Measurements from ENCODE around the gene KMT2D. TPM values are rescaled to one million over a fixed set of nuclear protein-coding genes. Genes with fewer than 3 reads are reported as not detected.

KMT2D gene
- total RNA-seq, 4 donors from 2014 or later: 36.0 to 99.0 (median 71.3) TPM

- no peak overlapping the region for H3K27ac ChIP-seq
- H3K4me3 ChIP-seq: peak overlapping the region in 2 of 4 donors; percentile 28 to 29
- no peaks in the 10 kb centered on the region for H3K9me3 ChIP-seq
- in situ Hi-C loops (cut with MboI; ENCODE audit: low sequenced_read_pairs in 4 of 4): loop anchor here in 1 of 4 donors (25.0 kb wide), 1 partner anchor 146 kb away; no protein-coding TSS in a partner anchor
- H3K27me3 ChIP-seq: peaks cover 57 to 63% (median 60%) of the 10 kb centered on the region in 3 donors
- TF ChIP-seq CTCF (IDR thresholded peaks at IDR 0.05 in 4 of 5, conservative IDR thresholded peaks at IDR 0.05 in 1 of 5) (no peak), POLR2A (IDR thresholded peaks at IDR 0.05) (no peak)
- intact Hi-C loops (cut with DNase I; ENCODE audit: low total_unique reads): no loop called here
- ATAC-seq: no peak
- DNase-seq: no peak
- H3K4me1 ChIP-seq: peaks cover 25 to 31% of the 10 kb centered on the region in 2 donors
- H3K36me3 ChIP-seq: no peaks in the 10 kb centered on the region
Observed at GRCh38 chr12:49091056-49091835, 30.7 kb upstream of the KMT2D start.

GRCh38 chr12:49089821-49090773 lies 29.5 kb upstream of the KMT2D start:
- ATAC-seq (no peak), DNase-seq (no peak)
- in situ Hi-C loops (cut with MboI; ENCODE audit: low sequenced_read_pairs in 4 of 4) (loop anchor here in 3 of 4 donors (5.0 to 25.0 kb wide), 3 partner anchors 32 to 147 kb away; no protein-coding TSS in a partner anchor), intact Hi-C loops (cut with DNase I; ENCODE audit: low total_unique reads) (no loop called here)
- H3K4me1 ChIP-seq: peaks cover 24 to 31% of the 10 kb centered on the region in 2 donors
- no peaks in the 10 kb centered on the region for H3K9me3 ChIP-seq
- TF ChIP-seq POLR2A (IDR thresholded peaks at IDR 0.05) (no peak), CTCF (IDR thresholded peaks at IDR 0.05 in 4 of 5, conservative IDR thresholded peaks at IDR 0.05 in 1 of 5) (no peak)
- H3K4me3 ChIP-seq: peak overlapping the region; percentile 34 to 59 (median 40)
- H3K27ac ChIP-seq: no peak overlapping the region
- H3K27me3 ChIP-seq: peaks cover 57 to 62% (median 60%) of the 10 kb centered on the region in 3 donors
- no peaks in the 10 kb centered on the region for H3K36me3 ChIP-seq

- intact Hi-C loops (cut with DNase I; ENCODE audit: low total_unique reads): loop anchor here (1.0 kb wide), 3 partner anchors 32 to 146 kb away; no protein-coding TSS in a partner anchor
- DNase-seq (no peak), ATAC-seq (no peak)
- H3K4me1 ChIP-seq: peaks cover 12 to 24% of the 10 kb centered on the region in 2 donors
- no peak overlapping the region for H3K4me3 ChIP-seq
- no peaks in the 10 kb centered on the region for H3K36me3 ChIP-seq
- in situ Hi-C loops (cut with MboI; ENCODE audit: low sequenced_read_pairs in 4 of 4): loop anchor here in 3 of 4 donors (5.0 to 25.0 kb wide), 3 partner anchors 33 to 148 kb away; no protein-coding TSS in a partner anchor
- TF ChIP-seq POLR2A (IDR thresholded peaks at IDR 0.05): no peak
- no peak for TF ChIP-seq CTCF (IDR thresholded peaks at IDR 0.05 in 4 of 5, conservative IDR thresholded peaks at IDR 0.05 in 1 of 5)
- no peak overlapping the region for H3K27ac ChIP-seq
- H3K27me3 ChIP-seq: peaks cover 48 to 51% (median 50%) of the 10 kb centered on the region in 3 donors
- H3K9me3 ChIP-seq: no peaks in the 10 kb centered on the region
Observed at GRCh38 chr12:49088932-49089330, 28.3 kb upstream of the KMT2D start.

- Histone ChIP-seq H3K27me3 (peaks cover 42 to 45% (median 45%) of the 10 kb centered on the region in 3 donors), H3K36me3 (no peaks in the 10 kb centered on the region), H3K4me3 (peak overlapping the region in 2 of 4 donors; percentile 20 to 40), H3K4me1 (peaks cover 8 to 22% of the 10 kb centered on the region in 2 donors), H3K9me3 (no peaks in the 10 kb centered on the region), H3K27ac (no peak overlapping the region)
- in situ Hi-C loops (cut with MboI; ENCODE audit: low sequenced_read_pairs in 4 of 4) (loop anchor here in 3 of 4 donors (5.0 to 25.0 kb wide), 3 partner anchors 34 to 149 kb away; no protein-coding TSS in a partner anchor), intact Hi-C loops (cut with DNase I; ENCODE audit: low total_unique reads) (loop anchor here (1.0 kb wide), 3 partner anchors 33 to 147 kb away; no protein-coding TSS in a partner anchor)
- TF ChIP-seq CTCF (IDR thresholded peaks at IDR 0.05 in 4 of 5, conservative IDR thresholded peaks at IDR 0.05 in 1 of 5) (peak; percentile 72 to 92 (median 87)), POLR2A (IDR thresholded peaks at IDR 0.05) (no peak)
- peak; percentile 51 to 77 for DNase-seq
- peak; percentile 94 to 97 for ATAC-seq
Observed at GRCh38 chr12:49088150-49088931, 27.7 kb upstream of the KMT2D start.
